Smooth muscle cell (in vitro differentiated cells): ENCODE results near the gene LCN10. TPM values are rescaled to one million over a fixed set of nuclear protein-coding genes. Genes with fewer than 3 reads are reported as not detected.

Experiments used
- DNase-seq: peaks from one replicate; lab custom pipeline; 2025; ENCODE audit not compliant: unreplicated experiment; lab: John Stamatoyannopoulos, UW
- H2AFZ ChIP-seq: fragments of 200-600 bp; sonication (generic); 2 replicates; pipeline ENCODE4 v1.6.0; 2016; ENCODE audit warnings: antibody characterized with exemption, low read depth, mild to moderate bottlenecking
- H3F3A ChIP-seq: fragments of 200-600 bp; sonication (generic); 2 replicates; pipeline ENCODE4 v1.6.0; 2017; ENCODE audit warnings: antibody characterized with exemption, low read depth
- H3K27ac ChIP-seq: fragments of 200-600 bp; sonication (generic); 2 replicates; pipeline ENCODE4 v1.5.1; 2016; ENCODE audit warnings: low read depth, mild to moderate bottlenecking
- H3K27me3 ChIP-seq: fragments of 200-600 bp; sonication (generic); 2 replicates; pipeline ENCODE4 v1.6.1; 2016; ENCODE audit warnings: low read depth, mild to moderate bottlenecking
- H3K36me3 ChIP-seq: fragments of 200-600 bp; sonication (generic); 2 replicates; pipeline ENCODE4 v1.5.1; 2016; ENCODE audit warnings: low read depth
- H3K4me1 ChIP-seq: fragments of 200-600 bp; sonication (generic); 2 replicates; pipeline ENCODE4 v1.5.1; 2016; ENCODE audit warnings: low read depth
- H3K4me2 ChIP-seq: fragments of 200-600 bp; sonication (generic); 2 replicates; pipeline ENCODE4 v1.6.0; 2016; ENCODE audit warnings: mild to moderate bottlenecking
- H3K4me3 ChIP-seq: fragments of 200-600 bp; sonication (generic); 2 replicates; pipeline ENCODE4 v1.5.1; 2016; ENCODE audit warnings: mild to moderate bottlenecking
- H3K79me2 ChIP-seq: fragments of 200-600 bp; sonication (generic); 2 replicates; pipeline ENCODE4 v1.6.0; 2016; ENCODE audit warnings: low read depth, mild to moderate bottlenecking
- H3K9ac ChIP-seq: fragments of 200-600 bp; sonication (generic); 2 replicates; pipeline ENCODE4 v1.6.0; 2016; ENCODE audit warnings: low read depth
- H3K9me3 ChIP-seq: fragments of 200-600 bp; sonication (generic); replicated peaks from 2 replicates; pipeline ENCODE4 v1.5.1; 2016; ENCODE audit warnings: low read depth
- H4K20me1 ChIP-seq: fragments of 200-600 bp; sonication (generic); 2 replicates; pipeline ENCODE4 v1.6.0; 2016; ENCODE audit warnings: low read depth
- CTCF ChIP-seq: fragments of 200-600 bp; sonication (generic); IDR thresholded peaks from 2 replicates; pipeline ENCODE4 v1.5.1; 2017; ENCODE audit warnings: borderline replicate concordance, mild to moderate bottlenecking, antibody characterized with exemption; ENCODE audit not compliant: insufficient read depth, poor library complexity, severe bottlenecking
- WGBS: methylation state at CpG from one replicate; pipeline ENCODE4 v1.1.7; 2016; ENCODE audit warnings: low lambda C conversion rate; 5-methylcytosine and 5-hydroxymethylcytosine counted together
- polyA plus RNA-seq: library from polyadenylated mRNA; unstranded; fragments of >200 nt; fragmentation: Nextera tagmentation; extraction: Ambion mirVana; gene quantifications from 2 replicates; pipeline ENCODE4 v1.2.1, GENCODE V29; 2016
- total RNA-seq: library from RNA; depleted of rRNA; stranded (reverse); fragments of >200 nt; gene quantifications from 2 replicates; pipeline ENCODE4 v1.2.3, GENCODE V29; 2014

LCN10 gene
- total and polyA plus RNA-seq, 2 experiments from 2014 or later = not detected

DNA sequence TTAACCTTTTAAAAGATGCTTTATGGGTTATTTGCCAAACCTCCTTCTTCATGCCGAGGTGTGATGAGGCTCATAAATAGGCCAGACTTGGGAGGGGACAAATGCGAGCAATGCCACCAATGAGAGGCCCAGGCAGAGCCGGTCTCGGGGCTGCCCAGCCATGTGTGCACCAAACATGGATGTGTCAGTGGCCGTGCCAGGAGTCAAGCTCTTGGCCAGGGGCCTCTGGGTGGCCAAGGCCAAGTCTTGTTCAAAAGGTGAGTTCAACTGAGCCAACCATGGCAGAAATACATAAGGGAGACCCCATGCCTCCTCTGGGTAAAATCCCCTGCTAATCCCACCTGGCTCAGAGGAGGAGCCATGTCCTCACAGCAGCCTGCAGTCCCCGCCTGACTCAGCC, 32.5 kb upstream of the LCN10 start:
- Histone ChIP-seq H3K4me3 (no peak overlapping the region), H3K4me1 (no peaks in the 10 kb centered on the region), H4K20me1 (no peaks in the 10 kb centered on the region), H2AFZ (no peak overlapping the region), H3K27me3 (no peaks in the 10 kb centered on the region), H3K9ac (no peak overlapping the region), H3K27ac (no peak overlapping the region), H3K79me2 (no peaks in the 10 kb centered on the region), H3K9me3 (no peaks in the 10 kb centered on the region), H3F3A (peaks cover 5% of the 10 kb centered on the region), H3K36me3 (no peaks in the 10 kb centered on the region), H3K4me2 (no peak overlapping the region)
- no peak for TF ChIP-seq CTCF
- DNase-seq = no peak
- WGBS = 69% methylated on average over 5 of the region's 6 CpGs

DNA sequence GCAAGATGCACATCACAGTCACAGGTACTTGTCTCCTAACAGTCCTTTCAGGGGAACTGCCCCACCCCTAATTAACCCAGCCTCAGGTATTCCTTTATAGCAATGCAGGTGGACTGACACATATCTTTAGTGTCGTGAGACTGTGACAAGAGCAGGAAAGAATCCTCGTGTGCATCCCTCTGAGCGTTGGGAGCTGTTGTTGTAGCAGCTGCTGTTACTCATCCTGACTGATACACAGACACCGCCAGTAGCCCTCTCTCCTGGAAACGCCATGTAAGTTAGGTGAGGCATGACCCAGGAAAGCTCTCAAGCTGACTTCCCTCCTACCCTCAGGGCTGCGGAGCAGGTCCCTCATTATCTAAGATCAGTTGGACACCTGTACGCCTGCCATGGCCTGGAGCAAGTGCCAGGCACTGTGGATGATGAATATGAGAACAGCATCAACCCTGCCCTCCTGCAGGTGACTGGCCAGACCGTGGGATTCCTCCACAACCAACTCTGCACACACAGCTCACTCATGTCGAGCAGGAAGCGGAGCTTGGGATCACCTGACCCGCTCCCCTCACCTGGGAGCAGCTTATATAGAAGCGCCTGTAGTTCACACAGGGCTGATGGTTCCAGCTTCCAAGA, 31.8 kb upstream of the LCN10 start:
- Histone ChIP-seq H3K9me3 (no peaks in the 10 kb centered on the region), H3K36me3 (no peaks in the 10 kb centered on the region), H3K4me1 (no peaks in the 10 kb centered on the region), H3K79me2 (no peaks in the 10 kb centered on the region), H3K27me3 (no peaks in the 10 kb centered on the region), H3K4me2 (no peak overlapping the region), H3K27ac (no peak overlapping the region), H3F3A (no peaks in the 10 kb centered on the region), H3K9ac (no peak overlapping the region), H2AFZ (no peak overlapping the region), H3K4me3 (no peak overlapping the region), H4K20me1 (no peaks in the 10 kb centered on the region)
- no peak for TF ChIP-seq CTCF
- 79% methylated on average over 12 of the region's 12 CpGs for WGBS
- no peak for DNase-seq

DNA sequence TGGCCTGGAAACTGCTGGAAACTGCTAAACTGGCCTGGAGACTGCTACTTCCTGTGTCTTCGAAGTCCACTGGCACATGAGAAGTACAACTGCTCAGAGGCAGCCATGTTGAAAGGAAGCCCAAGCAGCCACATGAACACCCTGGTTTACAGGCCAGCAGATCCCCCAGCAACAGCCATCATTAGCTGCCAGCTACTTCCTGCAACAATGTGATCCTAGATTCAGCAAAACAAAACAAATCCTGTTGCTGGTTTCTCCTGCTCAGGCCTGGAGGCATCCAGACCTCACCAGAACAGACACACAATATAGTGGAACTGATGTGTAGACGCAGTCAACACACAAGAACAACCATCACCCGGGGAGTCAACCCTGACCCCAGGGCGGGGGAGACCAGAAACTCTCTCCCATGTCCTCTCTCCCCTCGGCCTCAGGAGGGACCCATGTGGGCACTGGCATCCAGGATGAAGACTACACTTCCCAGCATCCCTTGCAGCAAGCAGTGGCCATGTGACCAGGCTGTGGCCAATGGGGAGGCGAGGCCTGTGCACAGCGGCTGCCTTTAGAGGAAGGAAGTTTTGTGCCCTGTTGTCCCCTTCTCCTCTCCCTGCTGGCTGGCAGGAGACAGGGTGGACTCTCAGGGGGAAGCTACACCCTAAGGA, 30.8 kb upstream of the LCN10 start:
- DNase-seq = no peak
- H3K4me1 ChIP-seq = no peaks in the 10 kb centered on the region
- no peaks in the 10 kb centered on the region for H3K36me3 ChIP-seq
- H4K20me1 ChIP-seq = no peaks in the 10 kb centered on the region
- H3K4me3 ChIP-seq = no peak overlapping the region
- TF ChIP-seq CTCF = no peak
- no peak overlapping the region for H3K4me2 ChIP-seq
- no peaks in the 10 kb centered on the region for H3F3A ChIP-seq
- 89% methylated on average over 7 of the region's 7 CpGs for WGBS
- H3K9me3 ChIP-seq = no peaks in the 10 kb centered on the region
- no peak overlapping the region for H3K27ac ChIP-seq
- no peaks in the 10 kb centered on the region for H3K79me2 ChIP-seq
- no peaks in the 10 kb centered on the region for H3K27me3 ChIP-seq
- H2AFZ ChIP-seq = no peak overlapping the region
- H3K9ac ChIP-seq = no peak overlapping the region
